HG03571 (cell line): Measurements from ENCODE around the gene ZNF599.
"Not testable (repeated sequence)": the region's sequence is repeated elsewhere in the genome, so short reads cannot be mapped to it uniquely, and the experiment has no call there.

Source experiments
- ATAC-seq: cut with Tn5 transposase; IDR thresholded peaks from one replicate; pipeline ENCODE4 v1.9.1; 2021; ENCODE audit not compliant: unreplicated experiment

ZNF599 gene

DNA sequence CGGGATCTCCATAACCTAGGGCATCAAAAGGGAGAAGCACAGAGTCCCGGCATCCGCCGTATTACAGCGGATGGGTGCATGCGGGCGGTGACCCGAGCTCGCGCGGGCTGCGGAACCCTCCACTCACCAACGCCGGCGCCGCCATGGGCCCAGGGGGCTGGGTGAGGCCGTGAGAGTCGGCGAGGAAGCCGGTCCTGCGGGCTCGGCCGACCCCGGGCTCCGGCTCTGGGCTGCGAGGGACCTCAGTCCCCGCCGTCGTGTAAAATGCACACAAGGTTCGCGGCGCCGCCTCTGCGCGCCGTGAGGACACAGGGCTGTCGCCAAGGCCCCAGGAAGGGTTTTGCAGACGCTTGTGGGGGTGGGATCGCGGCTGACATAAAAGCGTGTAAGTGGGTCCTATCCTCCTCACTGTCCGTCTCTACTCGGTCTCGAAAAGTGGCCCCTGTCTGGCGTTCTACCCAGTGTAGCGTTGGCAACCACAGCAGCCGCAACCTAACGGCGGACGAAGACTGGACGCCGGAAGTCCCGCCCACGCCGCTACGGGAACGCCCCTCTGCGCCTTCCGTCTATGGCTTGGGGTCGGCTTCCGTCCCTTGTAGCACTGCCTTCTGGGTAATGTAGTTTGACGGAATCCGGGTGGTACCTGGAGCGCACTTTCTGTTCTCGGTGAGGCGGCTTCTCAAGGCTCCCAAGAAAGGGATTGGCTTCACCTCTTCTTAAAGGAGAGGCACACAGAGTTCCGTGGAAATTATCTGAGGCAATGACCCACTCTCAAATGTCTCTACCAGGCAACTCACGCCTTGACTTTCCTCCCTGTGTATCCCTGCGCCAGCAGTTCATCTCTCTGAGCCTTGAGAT lies at the start of gene ZNF599:
Gene ZNF599 (minus strand): TSS at position 519 of the 858 bp plus-strand sequence. CDS start 374 bp downstream, at position 145.
- ATAC-seq, result peak; percentile 95

- no peak for ATAC-seq
These were observed 45.3 kb upstream of the ZNF599 start for GRCh38 chr19:34818270-34818669.

- no peak for ATAC-seq
These were observed 43.7 kb upstream of the ZNF599 start for GRCh38 chr19:34816708-34817107.

- no peak for ATAC-seq
These were observed 35.6 kb upstream of the ZNF599 start for GRCh38 chr19:34808566-34808965.

- ATAC-seq, result no peak
These were observed 34.2 kb upstream of the ZNF599 start for GRCh38 chr19:34806976-34807860.

- ATAC-seq, result no peak
These were observed 31.1 kb upstream of the ZNF599 start for GRCh38 chr19:34804115-34804514.

DNA sequence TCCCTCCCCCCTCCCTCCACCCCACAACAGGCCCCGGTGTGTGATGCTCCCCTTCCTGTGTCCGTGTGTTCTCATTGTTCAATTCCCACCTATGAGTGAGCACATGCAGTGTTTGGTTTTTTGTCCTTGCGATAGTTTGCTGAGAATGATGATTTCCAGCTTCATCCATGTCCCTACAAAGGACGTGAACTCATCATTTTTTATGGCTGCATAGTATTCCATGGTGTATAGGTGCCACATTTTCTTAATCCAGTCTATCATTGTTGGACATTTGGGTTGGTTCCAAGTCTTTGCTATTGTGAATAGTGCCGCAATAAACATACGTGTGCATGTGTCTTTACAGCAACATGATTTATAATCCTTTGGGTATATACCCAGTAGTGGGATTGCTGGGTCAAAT lies 23.9 kb upstream of the ZNF599 start:
- ATAC-seq, result not testable (repeated sequence)

DNA sequence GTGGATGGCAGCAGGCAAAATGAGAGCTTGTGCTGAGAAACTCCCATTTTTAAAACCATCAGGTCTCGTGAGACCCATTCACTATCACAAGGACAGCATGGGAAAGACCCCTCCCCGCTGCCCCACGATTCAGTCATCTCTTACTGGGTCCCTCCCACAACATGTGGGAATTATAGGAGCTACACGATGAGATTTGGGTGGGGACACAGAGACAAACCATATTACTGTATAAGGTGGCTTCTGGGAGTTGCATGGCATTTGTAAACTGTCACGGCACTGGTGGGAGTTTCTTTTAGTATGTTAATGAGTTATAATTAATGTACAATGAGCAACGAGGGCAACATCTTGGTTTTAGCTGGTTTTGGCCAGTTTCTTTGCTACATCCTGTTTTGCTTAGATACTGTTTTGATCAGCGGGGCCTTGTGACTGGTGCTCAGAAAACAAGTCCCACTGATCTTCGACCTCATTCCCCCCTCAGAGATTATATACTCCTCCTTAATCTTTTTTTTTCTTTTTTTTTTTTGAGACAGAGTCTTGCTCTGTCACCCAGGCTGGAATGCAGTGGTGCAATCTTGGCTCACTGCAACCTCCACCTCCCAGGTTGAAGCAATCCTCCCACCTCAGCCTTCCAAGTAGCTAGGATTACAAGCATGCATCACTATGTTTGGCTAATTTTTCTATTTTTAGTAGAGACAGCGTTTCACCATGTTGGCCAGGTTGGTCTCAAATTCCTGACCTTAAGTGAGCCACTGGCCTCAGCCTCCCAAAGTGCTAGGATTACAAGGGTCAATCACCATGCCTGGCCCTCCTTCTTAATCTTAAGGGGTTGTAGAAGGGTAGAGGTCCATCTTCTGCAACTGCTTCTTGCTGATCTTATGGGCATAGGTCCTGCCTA lies 21.3 kb upstream of the ZNF599 start:
- no peak for ATAC-seq

GRCh38 chr19:34793565-34793964 lies 20.6 kb upstream of the ZNF599 start:
- ATAC-seq, result no peak

- no peak for ATAC-seq
These were observed 15.1 kb upstream of the ZNF599 start for GRCh38 chr19:34788074-34788473.

GRCh38 chr19:34787059-34787824 lies 14.2 kb upstream of the ZNF599 start:
- no peak for ATAC-seq

DNA sequence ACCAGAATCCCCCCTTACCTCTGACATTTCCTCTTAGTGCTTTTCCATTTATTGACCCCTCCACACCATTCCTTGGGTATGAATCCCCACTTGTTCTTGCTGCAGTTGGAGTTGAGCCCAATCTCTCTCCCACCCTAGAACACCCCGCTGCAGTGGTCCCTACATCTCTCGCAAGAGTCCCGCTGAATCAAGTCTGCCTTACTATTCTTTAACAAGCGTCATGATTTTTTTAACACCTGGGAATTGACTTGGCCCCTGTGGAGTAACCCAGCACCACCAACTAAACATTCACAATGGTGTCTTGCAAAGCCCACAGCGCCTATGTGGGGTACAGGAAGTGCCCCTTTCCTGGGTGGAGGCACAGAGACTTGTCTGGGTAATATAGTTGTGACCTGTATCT lies 13.2 kb upstream of the ZNF599 start:
- ATAC-seq, result no peak

- no peak for ATAC-seq
These were observed 6.6 kb upstream of the ZNF599 start for GRCh38 chr19:34779652-34780051.

GRCh38 chr19:34778342-34778741 lies 5.3 kb upstream of the ZNF599 start:
- no peak for ATAC-seq

GRCh38 chr19:34774857-34775256 lies 1.8 kb upstream of the ZNF599 start:
- ATAC-seq, result no peak

- ATAC-seq, result no peak
These were observed 495 bp upstream of the ZNF599 start for GRCh38 chr19:34773555-34773864.

DNA sequence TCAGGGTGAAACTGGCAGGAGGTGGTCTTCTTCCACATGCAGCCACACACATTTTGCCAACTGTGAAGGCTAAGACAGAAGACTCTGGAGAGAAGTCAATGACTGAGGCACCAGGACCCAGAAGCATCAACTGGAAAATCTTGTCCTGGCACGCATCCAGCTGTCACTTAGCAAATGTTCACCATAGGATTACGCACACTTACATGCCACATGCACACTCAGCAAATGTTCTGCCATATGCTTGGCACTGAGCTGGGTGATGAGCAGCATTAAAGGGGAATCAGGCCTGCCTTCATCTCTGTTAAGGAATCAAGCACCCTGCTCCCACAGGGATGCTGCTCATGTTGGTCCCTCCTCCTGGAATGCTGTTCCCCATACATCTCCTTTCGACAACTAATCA lies 5.1 kb downstream of the ZNF599 start:
- no peak for ATAC-seq

DNA sequence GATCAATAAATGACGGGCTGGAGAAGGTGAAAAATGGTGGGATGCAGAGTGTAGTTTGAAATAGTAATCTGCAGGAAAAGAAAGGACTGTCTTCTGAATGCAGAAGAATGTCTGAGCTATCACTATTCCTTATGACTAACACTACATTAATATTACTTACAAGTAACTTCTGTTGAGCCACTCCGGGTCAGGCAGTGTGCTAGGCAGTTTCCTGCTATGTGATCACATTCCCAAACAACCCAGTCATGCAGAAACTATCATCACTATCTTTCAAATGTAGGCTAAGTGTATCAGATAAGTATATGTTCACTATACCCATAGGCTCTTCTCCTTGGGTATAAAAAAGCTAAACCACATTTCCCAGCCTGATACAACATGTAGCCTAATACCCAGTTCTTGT lies 6.6 kb downstream of the ZNF599 start:
- ATAC-seq, result no peak

GRCh38 chr19:34759218-34759917 lies 13.6 kb downstream of the ZNF599 start:
- ATAC-seq, result no peak

DNA sequence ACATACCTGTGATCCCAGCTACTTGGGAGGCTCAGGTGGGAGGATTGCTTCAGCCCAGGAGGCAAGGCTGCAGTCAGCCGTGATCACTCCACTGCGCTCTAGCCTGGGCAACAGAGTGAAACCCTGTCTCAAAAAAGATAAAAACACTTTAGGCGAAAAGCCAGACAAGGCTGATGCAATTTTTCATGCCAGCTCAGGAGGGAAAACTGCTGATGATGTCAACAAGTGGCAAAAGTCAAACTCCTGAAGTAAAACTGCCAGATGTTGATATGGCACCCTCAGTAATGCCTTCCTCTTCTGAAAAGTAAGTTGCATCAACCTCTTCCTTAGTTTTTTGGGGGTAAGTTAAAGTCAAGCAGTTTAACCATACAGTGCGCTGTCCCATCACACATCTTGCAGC lies 15.6 kb downstream of the ZNF599 start:
- ATAC-seq, result no peak
